Endometrium (tissue), 2 donors: ENCODE results near the gene SH3TC1.

Source experiments
- FAIRE-seq: peaks from 2 replicates; lab custom pipeline; 2012; peaks lifted over from hg19 to GRCh38; lab: Jason Lieb, UNC
- donor health status: control.
- donor health status: control.

SH3TC1 gene

DNA sequence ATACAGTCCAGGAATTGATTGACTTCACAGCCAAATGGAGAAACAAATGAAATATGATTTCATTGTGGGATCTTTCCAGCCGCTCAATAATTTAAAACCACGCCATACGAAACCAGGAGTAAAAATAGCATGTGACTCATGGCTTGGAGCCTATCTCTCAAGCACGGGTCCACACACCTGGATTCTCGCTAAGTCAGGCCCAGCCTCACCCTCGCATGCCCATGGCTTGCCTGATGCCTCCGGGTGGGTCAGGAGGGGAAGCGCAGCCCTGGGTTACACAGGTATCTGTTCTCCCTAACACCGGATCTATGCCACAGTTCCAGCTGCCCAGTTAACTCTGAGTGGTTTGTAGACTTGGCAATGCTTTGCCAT lies 34.9 kb upstream of the SH3TC1 start:
- no peak for FAIRE-seq

DNA sequence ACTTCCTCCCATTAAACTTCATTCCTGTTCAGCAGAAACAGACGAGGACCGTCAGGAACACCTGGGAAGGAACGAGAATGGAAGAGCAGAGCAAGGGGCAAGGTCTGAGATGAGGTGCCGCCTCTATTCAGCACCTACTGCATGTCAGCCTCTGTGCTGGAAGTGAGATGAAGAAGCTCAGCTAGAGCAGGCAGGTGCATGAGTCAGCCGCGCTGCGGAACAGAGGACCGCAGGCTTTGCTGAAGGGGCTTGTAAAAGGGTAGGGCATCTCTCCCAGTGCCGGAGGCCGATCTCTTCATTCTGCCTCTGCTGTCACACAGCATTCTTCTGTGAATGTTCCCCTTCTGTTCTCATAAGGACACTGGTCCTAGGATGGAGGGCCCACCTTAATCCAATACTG lies 34.4 kb upstream of the SH3TC1 start:
- FAIRE-seq, result no peak

DNA sequence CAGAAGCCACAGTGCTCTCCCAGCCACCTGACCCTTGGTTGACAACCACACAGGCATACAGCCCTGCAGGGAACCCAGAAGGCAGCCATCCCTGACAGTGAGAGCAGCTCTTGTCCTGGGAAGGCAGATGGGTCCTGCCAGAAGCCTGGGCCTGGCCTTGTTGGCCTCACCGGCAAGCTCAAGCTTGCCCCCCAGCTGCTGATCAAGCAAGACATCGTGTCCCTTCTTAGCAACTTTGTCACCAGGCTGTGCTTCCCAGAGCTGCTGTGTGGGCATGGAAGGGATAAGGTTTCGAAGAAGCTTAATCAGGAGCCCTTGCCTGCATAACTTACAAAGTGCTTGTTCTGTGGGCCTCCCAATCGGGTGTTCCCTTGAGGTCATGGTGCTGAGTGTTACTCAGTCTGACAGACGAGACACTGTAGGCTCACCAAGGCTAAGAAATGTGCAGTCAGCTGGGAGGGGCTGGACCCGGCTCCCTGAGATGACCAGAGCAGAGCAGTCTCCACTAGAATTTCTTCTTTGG lies 33.7 kb upstream of the SH3TC1 start:
- no peak for FAIRE-seq

DNA sequence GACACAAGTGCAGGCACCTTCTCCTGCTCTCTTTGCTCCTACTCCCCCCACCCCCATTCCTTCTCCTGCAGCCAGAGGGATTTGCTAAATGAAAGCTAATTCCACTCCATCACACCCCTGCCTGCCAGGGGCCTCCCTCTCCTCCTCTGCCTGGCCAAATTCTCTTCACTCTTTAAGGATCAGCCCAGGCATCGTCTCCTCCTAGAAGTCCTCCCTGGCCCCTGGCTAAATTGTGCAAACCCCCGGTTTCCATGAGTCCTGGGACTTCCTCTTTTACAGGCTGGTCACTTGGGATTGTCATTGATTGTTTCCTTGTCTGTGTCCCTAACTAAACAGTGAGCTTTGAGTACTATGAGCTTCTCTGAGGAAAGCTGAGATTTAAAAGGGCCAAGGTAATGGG lies 31.8 kb upstream of the SH3TC1 start:
- no peak for FAIRE-seq

DNA sequence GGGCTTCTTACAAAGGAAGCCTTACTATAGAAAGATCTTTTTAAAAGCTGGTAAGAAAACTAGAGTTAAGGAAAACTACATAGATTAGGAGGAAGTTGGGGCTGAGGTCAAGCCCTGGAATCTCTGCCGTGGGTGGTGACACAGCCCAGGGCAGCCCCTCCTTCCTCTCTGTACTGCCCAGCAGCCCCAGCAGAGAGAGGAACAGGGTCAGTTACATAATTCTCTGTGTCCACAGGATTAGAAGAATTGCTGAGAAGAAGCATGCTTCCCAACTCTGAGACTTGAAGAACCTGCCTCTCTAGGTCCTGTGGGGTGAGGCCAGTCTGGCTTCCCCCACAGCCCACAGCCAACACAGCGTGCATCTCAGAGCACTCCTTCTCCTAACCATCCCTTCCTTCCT lies 31.3 kb upstream of the SH3TC1 start:
- FAIRE-seq, result no peak

DNA sequence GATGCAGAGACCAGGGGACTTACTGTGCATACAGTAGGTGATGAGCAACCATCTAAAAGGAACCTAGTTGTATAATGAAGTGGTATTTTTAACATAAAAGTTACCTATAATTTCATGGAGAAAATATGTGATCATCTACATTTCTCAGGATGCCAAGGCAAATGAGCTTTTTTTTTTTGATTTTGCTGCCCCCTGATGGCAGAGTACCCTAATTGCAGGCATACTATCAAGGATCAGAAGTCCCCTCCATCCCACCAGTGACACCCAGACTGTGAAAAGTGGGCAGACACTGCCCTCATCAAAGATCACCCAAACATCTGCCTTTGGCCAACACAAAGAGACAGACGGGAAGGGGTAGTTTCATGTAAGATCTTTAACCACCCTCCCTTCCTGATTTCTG lies 30.9 kb upstream of the SH3TC1 start:
- no peak for FAIRE-seq

DNA sequence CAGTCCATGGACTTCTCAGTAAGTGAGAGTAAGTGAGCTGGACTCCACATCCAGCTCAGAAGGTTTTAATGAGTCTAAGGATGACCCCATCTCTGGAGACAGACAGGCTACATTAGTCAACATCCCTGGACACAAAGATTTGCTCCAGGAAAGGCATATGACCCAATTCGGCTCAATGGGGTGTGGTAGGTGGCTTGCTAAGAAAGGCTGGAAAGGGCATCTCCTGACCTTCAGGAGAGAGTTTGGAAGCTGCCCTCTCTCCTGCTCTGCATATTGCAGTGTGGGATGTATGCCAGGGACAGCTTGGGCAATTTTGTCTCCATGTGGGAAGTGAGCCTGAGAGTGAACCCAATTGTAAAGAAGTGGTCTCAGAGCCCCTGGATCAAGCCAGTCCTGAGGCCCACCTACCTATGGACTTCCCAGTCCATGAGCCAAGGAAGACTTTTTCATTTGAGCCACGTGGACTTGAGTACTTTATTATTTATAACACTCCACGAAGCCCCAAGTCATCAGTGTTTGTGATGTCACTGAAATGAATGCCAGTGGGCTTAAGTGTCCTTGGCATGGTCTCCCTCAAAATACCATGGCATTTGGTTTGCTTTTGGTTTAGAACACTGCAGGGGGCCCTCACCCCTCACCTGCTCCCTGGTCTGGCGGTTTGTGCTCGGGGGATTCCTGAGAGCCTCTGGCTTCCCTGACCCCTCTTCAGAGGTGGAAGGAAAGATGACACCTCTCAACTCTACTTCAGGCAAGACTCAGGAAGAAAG lies 30.1 kb upstream of the SH3TC1 start:
- FAIRE-seq, result no peak

DNA sequence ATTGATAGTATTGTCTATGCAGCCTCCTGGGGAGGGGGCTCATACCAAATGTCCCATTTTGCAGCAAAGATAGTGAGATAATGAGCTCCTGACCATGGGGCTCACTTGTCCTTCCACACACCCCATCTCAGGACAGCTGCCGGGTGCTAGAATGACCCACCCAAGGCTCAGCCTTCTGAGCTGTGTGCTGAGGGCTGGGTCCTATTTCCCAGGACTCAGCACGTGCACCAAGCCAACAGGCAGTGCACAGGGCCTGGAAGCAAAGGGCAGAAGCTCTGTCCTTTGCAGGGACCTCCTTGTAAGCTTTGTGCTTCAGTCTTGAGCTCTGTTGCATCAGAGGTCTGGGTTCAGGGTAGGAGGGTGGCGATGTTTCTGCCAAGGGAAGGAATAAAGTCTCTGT lies 29.3 kb upstream of the SH3TC1 start:
- FAIRE-seq, result no peak

DNA sequence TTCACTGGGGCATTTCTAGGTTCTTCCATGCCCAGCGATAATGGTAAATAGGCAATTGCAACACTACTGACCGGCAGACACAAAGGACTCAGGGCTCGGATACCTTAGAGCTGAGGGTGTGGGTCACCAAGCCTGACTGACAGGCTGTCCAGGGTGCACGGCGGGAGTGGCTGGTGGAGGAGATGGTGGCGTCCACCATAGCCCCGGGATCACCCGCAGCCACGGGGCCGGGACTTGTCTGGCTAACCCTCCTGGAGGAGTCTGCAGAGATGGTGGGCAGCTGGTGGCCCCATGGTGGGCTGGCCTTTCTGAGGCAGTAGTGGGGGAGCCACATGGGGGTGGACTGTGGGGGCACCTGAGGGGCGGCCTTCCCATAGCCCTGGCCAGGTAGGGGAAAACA lies 28.7 kb upstream of the SH3TC1 start:
- FAIRE-seq, result no peak

DNA sequence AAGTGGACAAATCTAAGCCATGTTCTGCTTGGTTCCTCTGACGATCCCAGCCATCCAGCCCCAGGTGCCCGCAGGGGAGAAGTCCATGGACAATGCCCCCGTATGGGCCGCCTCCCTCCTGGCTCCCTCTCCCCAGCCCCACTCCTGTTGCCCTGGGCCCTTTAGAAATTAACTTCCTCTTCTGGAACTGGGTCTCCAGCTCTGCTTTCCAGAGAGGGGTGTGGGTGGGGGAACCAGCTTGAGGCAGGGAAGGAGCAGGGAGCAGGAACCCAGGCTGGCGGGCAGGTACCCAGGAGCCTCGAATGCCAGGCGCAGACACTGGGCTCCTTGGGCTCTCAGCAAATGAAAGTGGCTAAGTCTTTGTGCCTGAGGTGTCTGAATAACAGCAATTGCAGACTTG lies 27.8 kb upstream of the SH3TC1 start:
- no peak for FAIRE-seq

DNA sequence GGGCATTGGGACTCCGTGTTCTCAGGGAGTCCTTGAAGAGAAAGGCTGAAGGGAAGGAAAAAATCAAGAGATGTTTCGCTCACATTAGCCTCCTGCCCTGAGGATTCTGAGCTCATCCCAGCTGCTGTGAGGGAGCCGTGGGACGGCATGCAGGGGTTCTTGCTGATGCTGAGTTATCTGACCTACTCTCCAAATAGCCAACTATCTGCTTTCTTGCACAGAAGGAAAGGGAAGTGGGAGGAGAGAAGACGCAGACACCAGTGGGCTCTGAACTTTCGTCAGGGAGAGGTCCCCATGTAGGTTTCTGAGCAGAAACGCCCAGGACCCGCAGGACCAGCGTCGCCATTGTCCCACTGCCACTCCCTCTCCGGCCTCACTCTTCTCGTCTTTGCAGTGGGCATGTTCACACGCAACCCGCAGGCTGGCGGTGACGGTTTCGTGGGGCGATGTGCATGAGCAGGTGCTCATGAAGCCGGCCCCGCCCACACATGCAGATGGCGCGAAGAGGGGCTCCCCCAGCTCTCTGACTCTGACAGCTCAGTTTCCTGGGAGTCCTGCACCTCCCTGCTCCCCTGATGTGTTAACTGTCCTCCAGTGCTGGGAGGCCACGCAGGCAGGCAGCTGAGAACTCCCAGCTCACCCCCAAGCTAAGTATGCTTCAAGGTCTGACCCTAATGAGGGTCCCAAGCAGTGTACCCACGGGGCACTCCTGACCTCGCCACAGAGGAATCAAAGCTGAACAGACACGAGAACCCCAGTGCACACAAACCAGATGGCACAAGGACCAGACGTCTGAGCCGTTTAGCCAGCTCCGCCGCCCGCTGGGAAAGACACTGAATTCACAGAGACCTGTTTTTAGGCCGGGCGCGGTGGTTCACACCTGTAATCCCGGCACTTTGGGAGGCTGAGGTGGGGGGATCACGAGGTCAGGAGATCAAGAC lies 26.8 kb upstream of the SH3TC1 start:
- no peak for FAIRE-seq

DNA sequence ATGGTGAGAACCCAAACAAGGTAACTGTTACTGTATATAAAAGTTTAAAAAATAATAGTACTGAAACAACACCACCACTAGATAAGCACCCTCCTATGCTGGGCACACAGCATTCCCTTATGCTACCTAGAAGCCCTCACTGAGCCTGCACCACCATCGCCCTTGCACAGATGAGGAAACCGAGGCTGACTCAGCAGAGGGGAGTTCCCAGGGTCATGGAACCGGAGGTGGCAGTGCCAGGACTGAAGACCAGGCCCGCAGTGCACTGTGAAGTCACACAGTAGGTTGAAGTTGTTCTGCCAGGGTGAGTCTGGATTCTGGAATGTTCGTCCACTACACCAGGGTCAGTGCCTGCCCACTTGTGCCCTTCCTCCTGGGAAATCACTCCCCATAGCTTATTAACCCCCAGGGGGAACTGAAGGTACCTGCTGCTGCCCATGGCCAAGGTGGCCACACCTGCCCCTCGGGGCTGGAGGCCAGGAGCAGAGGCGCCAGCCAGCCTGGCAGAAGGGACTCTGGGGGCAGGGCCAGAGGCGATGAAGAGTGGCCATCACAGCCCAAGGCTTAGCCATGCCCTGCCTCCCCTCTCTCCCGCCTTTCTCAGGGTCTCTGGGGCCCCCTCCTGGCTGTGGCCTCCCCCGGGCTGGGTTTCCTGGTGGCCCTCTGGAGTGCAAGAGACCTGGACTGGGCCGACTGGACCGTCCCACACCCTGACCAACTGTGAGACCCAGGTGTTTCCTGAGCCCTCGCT lies 25.4 kb upstream of the SH3TC1 start:
- FAIRE-seq, result no peak

DNA sequence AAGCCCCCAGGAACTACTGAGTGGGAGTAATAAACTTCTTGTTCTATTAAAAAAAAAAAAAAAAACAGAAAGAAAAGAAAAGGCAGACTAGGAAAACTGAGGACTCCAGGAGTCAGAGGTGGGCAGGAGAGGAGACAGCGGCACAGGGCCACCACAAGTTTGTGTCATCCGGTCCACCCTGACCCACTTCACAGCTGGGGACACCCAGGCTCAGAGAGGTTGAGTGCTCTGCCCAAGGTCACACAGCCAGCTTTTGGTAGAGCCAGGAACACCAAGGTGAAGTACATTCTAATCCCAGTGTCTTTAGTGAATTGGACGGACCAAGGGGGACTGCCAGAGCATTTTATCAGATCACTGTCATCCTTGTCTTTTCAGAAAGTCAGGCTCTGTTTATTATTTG lies 24.1 kb upstream of the SH3TC1 start:
- no peak for FAIRE-seq

DNA sequence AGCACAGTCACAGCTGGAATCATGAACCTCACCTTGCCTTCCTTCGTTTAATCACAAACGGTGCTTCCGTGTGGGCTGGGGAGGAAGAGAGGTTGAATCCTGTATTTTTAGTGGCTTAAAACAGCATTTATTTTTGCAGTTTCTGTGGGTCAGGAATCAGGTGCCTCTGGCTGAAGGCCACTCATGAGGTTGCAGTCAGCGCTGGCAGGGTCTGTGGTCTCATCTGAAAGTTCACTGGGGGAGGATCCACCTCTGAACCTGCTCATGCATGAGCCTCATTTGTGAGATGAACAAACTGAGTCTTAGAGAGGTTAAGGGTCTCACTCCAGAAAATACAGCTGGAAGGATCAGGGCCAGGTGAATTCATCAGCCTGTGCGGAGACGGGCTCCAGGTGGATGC lies 23.4 kb upstream of the SH3TC1 start:
- FAIRE-seq, result no peak

DNA sequence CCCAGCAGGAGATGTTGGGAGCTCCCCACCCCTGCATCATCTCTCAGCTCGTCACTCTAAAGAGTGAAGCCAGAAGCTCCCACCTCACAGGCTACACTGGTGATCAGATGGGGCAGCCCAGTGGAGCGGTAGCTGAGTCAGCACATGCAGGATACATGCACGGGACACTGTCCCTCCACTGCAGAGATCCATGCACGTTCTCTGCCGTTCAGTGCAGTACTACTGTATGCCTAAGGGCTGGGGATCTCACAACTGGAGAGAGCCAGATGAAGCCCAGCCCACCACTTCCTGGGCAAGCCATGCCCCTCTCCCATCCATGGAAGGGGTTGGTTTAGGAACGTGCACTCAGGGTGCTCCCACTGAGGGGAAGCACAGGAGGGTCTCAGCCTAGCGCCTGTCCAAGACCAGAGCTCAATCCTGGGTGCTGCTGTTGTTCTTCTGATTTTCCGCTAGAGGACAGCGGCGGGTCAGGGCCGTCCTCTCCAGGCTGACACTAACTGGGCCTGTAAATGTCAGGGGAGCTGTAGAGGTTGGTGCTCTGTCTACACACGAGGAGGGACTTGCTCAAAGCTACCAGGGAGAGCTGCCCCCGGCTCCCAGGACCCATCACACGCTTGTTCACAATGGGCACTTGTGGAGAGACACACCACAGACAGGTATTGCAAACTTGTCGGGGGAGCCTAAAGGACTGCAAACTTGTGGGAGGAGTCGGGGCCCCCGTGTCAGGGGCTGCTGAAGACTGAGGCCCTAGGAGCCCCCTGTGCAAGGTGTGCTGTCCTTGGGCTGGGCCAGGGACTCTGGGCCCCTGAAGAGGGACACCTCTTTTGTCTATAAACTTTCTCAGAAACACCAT lies 22.3 kb upstream of the SH3TC1 start:
- FAIRE-seq, result no peak

DNA sequence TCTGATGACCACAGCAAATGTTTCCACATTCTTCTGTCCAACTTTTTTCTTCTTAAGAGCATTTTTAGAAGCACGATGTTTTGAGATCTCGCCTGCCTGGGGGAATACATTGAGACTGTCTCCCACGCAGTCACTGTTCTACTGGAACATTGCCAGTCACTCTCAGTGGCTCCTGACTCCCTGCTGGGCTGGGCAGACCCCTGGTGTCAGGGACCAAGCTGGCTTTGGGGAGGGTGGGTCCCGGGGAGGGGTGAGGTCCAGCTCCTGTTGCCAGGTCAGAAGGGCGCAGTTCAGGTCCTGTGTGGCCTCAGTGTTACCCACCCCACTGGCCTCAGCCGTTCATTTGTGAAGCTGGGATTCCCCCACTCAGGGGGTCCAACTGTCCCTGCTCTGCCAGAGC lies 21.5 kb upstream of the SH3TC1 start:
- peak; percentile 8 for FAIRE-seq

DNA sequence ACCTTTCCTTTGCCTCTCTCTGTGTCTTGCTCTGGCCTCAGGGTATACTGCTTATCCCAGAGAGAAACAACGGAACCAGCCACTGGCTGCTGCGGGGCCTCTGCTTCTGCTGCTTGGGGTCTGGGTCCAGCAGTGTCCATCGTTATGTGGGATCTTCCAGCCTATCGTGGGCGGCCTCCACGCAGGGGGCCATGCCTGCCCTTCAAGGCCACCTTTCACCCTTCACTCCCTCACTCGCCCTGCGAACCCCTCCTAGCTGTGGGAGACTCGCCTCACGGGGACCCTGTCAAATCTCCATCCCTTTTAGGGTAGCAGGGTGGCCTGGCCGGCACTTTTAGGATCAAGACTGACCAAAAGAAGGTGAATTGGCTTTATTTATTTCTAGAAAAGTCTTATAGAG lies 21.1 kb upstream of the SH3TC1 start:
- no peak for FAIRE-seq

DNA sequence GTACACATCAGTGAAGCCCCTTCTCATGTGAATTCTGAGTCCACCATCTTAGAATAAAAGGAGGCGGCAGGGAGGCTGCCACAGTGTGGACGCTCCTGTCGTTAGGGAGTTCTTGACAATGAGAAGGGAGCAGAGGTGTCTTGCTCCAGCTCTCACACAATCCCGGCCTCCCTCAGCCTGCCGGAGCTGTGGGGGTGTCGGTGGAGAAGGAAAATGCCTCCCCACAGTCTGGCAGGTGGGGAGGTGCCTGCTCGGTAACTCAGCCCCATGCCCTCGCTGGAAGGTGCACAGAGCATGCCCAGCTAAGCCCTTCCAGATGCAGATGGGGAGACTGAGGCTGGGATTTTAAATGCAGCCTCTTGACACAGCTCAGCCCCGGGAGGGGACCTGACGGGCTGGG lies 20.0 kb upstream of the SH3TC1 start:
- no peak for FAIRE-seq

DNA sequence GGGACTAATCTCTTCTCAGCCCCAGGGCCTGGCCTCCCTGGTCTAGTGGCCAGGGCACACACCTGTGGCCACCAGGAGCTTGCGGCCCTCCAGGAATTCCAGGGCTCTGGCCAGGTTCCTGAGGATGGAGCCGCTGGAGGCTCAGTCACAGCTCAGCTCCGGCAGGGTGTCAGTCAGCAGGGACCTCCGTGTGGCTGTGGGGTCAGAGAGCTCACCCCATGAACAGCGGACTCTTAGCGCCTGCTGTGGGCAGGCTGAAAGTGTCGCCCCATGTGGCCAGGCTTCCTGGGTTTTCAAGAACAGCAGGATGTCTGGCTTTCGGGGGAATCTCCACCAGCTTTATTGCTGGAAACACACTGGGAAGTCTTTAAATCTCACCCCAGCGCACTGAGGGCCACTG lies 19.3 kb upstream of the SH3TC1 start:
- FAIRE-seq, result no peak

DNA sequence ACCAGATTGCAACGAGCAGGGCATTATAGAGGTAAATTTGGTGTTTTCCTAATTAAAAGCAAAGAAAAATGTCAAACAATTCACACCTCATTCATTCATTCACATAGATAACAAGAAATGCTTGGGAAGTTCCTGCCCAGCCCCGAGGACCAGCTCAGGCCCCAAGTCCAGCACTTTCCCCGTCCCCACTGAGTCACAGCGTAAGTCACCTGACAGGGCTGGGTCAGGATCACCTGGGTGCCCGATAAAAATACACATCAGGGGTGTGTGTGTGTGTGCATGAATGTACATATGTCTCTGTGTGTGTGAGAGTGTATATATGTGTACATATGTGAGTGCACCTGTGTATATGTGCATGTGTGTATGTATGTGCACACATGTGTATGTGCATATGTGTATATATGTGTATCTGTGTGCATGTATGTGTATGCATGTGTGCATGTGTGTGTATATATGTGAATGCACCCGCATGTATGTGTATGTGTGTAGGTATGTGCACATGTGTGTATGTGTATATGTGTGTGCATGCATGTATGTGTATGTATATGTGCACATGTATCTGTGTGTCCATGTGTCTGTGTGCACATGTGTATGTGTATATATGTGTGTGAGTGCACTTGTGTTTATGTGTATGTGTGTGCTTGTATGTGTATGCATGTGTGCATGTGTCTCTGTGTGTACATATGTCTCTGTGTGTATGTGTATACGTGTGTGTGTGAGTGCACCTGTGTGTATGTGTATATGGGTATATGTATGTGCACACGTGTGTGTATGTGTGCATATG lies 18.6 kb upstream of the SH3TC1 start:
- no peak for FAIRE-seq

DNA sequence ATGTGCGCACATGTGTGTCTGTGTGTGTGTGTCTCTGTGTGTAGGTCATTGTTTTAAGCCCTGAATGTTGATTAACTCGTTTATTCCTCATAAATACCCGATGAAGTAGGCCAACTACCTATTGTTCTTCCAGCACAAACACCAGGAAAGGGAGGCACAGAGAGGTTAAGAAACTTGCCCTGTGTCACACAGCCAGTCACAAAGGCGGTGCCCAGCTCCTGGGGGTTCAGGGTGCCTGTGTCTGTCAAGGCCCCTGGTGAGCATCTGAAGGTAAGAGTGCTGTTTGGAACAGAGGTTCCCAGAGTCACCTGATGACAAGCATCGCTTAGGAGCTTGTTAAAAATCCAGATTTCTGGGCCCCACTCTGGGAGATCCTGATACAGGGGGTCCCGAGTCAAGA lies 18.0 kb upstream of the SH3TC1 start:
- no peak for FAIRE-seq
